Hematopoietic multipotent progenitor cell treated with erythropoietin and hydrocortisone succinate and interleukin-3 and kit ligand, for 4 days (in vitro differentiated cells): ENCODE data around the gene KHDRBS2.
A peak's percentile ranks its signal among the peaks of the same experiment; 100 is the strongest.

Experiments
- DNase-seq: peaks from one replicate; pipeline ENCODE4 v3.0.0-alpha.2; 2015

The KHDRBS2 gene

GRCh38 chr6:62009445-62009844 is 276.6 kb downstream of the KHDRBS2 start:
- no peak for DNase-seq

DNA sequence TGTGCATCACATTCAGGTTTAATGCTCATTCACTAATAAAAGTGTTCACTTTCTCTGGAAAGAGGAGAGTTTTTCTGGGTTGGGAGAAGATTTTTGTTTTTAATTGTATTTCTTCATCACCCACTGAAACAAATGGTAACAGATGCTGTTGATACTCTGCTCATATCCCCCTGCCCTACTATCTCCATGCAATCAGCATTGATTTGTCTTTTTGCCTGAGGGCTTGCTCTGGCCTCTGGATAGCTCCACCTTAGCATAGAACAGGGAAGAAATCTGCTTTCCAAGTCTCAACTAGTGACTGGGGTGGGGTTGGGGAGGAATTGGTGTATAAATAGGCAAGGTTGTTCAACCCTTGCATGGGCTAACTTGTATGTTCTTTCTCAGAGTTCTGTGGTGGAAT is 296.4 kb downstream of the KHDRBS2 start:
- no peak for DNase-seq

DNA sequence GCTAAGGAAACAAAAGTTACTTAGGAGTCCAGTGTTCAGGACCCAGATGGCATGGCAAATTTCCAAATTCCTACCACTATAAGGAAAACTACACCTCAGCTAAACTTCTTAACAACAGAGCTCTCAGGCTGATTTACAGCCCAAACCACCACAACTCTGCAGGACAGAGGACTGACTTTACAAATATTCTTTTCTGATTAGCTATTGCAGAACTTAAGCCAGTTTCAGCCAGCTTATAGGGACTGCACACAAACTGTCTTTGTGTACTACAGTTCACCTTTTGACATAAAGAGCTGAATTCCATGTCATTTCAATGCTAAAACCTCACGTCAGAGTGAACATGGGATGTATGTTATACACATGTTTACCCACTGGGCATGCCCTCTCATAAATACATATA is 305.4 kb downstream of the KHDRBS2 start:
- no peak for DNase-seq

GRCh38 chr6:61977947-61978346 is 308.1 kb downstream of the KHDRBS2 start:
- DNase-seq: no peak

DNA sequence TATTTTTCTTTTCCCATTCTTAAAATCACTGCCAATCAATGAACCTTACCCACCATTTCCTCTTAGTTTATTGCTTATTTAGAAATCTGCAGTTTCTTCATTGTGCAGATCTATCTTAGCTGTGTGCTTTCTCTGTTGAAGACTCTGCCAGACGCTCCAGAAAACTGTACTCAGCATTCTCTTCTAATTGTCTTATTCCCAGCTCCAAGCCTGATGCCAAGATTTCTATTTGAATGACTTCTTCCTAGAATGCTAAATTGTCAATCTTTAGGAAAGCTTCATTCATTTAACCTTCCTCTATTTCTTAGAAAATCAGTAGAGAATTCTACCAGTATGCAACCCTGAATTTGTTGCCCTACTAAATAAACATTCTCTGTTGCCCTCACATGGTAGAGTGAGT is 308.9 kb downstream of the KHDRBS2 start:
- DNase-seq: no peak

GRCh38 chr6:61959196-61959595 is 326.8 kb downstream of the KHDRBS2 start:
- no peak for DNase-seq

GRCh38 chr6:61953851-61954250 is 332.2 kb downstream of the KHDRBS2 start:
- DNase-seq: no peak

GRCh38 chr6:61951586-61951985 is 334.4 kb downstream of the KHDRBS2 start:
- DNase-seq: no peak

DNA sequence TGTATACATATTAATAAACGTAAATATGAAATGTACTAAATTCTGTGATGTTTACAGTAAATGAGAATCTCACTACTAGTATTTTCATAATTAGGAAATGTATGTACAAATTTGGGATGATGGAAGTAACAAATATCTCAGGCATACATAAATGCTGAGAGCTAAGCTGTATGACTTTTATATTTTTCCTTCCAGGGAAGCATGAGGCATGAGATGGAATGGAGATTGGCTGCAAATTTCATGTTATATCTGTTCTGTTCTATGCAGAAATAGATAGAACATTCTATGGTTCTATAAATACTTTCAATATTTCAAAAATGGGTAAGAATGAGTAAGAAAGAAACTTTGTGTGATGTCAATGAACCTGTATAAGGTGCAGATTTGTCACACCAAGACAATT is 335.2 kb downstream of the KHDRBS2 start:
- no peak for DNase-seq

GRCh38 chr6:61949971-61950370 is 336.1 kb downstream of the KHDRBS2 start:
- no peak for DNase-seq

DNA sequence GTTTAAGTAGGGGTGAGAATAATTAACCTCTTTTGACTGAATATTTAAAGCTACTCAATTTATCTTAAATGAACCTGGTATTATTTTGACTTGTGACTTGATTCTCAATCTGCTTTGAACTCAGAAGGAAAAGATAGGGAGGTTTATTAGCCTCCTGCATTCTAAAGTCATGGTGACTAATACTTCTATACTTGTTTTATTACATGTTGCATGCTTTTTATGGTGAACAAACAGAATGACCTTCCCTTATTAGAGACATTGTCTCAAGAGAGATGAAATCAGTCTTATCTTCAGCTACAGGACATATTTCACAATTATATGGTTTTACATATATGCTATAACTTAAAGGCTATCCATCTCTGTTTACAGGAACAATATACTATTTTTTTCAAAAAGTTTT is 336.9 kb downstream of the KHDRBS2 start:
- DNase-seq: peak; percentile 2

- DNase-seq: no peak
Observed at GRCh38 chr6:61947311-61947947, 338.6 kb downstream of the KHDRBS2 start.

DNA sequence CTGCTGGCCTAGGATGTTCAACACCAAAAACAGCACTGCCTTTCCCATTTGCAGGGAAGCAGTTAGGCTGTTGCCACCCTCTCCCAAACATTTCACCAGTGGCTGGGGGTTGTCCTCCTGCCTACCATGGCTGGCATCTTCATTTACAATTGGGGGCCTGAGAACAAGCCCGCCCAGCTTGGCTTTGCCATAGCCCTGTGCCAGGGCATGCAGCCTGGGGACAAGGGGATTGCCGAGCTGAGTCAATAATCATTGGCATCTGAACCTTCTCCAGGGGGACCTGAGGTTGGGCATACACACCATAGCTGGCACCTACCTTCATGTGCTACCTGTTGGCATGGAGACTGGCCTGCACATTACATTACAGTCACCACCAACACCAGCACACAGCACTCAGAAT is 345.1 kb downstream of the KHDRBS2 start:
- DNase-seq: no peak

GRCh38 chr6:61935242-61935846 is 350.7 kb downstream of the KHDRBS2 start:
- DNase-seq: no peak

- no peak for DNase-seq
Observed at GRCh38 chr6:61909486-61909885, 376.5 kb downstream of the KHDRBS2 start.

- DNase-seq: no peak
Observed at GRCh38 chr6:61901748-61902147, 384.3 kb downstream of the KHDRBS2 start.

DNA sequence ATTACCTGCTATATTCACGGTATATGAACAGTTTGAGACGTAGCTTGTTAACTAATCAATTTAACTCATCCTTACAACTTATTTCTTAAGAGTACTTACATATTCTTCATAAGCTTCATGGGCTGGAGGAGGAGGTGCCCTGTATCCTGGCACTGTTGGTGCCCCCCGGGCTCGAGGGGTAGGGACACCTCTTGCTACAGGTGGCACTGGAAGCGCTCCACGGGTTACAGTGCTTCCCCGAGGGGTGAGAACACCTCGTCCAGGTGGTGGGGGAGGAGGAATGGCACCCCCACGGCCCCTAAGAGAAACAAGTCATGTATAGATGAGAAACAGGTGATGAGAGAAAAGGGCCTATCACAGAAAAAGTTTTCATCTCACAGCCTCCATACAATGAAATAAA is 391.5 kb downstream of the KHDRBS2 start:
- DNase-seq: no peak

GRCh38 chr6:61887423-61887822 is 398.6 kb downstream of the KHDRBS2 start:
- DNase-seq: no peak

- peak; percentile 52 for DNase-seq
Observed at GRCh38 chr6:61886608-61887259, 399.3 kb downstream of the KHDRBS2 start.

DNA sequence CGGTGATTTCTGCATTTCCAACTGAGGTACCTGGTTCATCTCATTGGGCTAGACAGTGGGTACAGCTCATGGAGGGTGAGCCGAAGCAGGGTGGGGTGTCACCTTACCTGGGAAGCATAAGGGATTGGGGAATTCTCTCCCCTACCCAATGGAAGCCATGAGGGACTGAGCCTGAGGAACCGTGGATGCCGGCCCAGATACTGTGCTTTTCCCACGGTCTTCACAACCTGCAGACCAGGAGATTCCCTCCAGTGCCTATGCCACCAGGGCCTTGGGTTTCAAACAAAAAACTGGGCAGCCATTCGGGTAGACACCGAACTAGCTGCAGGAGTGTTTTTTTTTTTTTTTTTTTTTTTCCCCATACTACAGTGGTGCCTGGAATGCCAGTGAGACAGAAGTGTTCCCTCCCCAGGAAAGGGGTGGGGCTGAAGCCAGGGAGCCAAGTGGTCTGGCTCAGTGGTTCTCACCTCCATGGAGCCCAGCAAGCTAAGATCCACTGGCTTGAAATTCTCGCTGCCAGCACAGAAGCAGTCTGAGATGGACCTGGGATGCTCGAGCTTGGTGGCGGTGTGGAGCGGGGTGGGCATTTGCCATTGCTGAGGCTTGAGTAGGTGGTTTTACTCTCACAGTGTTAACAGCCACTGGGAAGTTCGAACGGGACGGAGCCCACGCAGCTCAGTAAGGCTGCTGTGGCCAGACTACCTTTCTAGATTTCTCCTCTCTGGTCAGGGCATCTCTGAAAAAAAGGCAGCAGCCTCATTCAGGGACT is 416.2 kb downstream of the KHDRBS2 start:
- no peak for DNase-seq

DNA sequence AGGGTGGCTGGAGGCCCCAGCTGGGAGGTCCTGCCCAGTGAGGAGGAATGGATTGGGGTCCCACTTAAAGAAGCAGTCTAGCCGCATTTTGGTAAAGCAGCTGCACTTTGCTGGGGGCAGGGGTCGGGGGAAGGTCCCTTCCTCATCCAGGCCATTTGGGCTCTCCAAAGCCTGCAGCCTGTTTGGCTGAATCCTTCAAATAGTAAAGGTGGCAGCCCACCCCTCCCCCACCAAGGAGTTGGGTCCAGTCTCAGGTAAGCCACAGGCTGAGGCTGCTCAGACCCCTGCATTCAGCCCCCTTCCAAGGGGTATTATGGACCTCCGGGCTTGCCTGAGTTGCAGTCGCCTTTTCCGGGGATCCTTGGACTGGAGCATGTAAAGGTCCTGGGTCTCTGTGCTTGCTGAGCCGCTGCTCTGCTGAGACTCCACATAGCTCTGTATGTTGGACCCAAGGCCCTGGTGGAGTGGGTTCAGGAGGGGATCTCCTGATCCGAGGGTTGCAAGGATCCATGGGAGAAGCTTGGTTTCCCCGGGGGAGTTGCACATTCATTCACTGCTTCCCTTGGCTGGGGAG is 417.4 kb downstream of the KHDRBS2 start:
- no peak for DNase-seq

- no peak for DNase-seq
Observed at GRCh38 chr6:61867635-61868034, 418.4 kb downstream of the KHDRBS2 start.

GRCh38 chr6:61857541-61857940 is 428.5 kb downstream of the KHDRBS2 start:
- no peak for DNase-seq
